CD4-positive, alpha-beta T cell treated with Interleukin-17A for 1 hour (primary cell): ENCODE data around the gene UBAP1L.
"Not testable (repeated sequence)": the region's sequence is repeated elsewhere in the genome, so short reads cannot be mapped to it uniquely, and the experiment has no call there.

Source experiments
- DNase-seq: peaks from one replicate; pipeline ENCODE4 v3.0.0-alpha.2; 2020

The UBAP1L gene

DNA sequence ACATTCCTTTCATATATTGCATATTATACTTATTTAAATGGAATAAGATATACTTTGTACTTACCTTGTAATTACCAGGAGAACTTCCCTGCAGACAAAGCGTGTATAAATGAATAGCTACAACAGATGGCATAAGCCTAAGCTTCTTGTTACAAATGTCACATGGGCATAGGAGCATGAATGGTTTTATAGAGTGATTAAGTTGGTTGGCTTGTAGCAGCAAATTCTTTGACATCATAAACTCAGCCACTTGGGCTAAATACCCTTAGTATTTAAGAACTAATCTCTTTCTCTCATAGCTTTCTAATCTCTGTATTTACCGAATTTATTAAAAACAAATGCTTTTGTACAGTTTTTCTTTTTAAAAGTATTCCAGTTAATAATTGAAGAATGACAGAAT, at the start of gene UBAP1L:
UBAP1L (minus strand) TSS at position 115 of the 400 bp plus-strand sequence. CDS start 8,985 bp downstream, outside the sequence.
- DNase-seq = no peak

DNA sequence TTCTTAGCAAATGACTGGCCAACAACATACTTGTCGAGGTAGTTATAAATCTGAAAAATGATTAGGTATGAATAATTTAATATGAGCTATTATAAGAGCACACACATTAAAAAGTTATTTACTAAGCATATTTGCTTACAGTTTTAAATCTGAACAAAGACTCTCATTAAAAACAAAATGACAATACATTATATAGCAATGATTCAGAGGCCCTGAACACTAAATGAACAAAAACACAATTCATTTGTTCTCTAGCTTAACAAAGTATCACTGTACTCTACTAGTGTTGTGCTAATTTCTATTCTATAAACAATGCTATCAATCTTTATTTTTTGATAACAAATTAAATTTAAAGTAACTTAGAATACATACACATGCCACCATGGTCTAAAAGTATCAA, 49.1 kb upstream of the UBAP1L start:
- DNase-seq = no peak

DNA sequence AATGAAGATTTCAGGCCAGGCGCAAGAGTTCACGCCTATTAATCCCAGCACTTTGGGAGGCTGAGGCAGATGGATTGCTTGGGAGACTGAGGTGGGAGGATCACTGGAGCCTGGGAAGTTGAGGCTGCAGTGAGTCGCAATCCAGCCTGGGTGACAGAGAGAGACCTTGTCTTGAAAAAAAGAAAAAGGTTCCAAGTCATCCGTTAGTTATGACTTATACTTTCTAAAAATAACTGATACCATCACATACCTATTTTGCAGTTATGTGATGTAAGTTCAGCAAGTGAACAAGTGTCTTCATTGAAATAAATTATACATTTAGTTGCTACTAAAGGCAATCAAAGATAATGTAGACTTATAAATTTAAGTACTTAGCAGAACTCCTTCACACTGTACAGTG, 48.0 kb upstream of the UBAP1L start:
- no peak for DNase-seq

DNA sequence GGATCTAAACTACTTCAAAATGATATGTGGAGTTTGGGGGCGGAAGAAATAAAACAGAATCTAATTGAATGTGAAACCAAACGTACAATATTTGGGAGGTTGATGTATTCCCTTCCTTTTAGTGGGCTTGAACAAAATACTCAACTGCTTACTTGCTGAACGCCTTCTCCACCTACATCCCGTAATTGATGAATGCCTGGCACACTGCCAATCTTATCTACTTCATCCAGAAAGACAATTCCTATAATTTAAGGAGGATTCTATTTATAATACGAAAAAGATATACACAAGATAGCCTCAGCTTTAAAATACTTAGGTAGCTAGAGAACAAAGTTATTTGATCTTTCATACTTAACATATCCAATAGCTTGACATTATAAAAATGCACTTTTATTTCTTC, 41.7 kb upstream of the UBAP1L start:
- no peak for DNase-seq

DNA sequence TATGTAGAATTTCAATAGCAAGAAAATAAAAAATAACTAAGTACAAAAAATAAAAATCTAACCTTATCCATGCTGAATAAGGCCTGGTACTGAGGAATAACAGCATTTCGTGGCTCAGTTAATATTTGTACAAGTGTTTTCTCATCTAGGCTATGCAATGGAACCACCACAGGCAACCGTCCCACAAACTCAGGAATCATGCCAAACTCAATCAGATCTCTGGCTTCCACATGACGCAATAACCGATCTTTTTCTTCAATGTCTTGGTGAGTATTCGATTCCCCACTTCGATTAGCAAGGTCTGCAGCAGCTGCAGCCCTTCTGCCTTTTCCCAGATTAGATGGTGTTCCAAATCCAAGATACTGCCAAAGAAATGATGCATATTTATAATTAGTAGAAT, 39.7 kb upstream of the UBAP1L start:
- DNase-seq = no peak

DNA sequence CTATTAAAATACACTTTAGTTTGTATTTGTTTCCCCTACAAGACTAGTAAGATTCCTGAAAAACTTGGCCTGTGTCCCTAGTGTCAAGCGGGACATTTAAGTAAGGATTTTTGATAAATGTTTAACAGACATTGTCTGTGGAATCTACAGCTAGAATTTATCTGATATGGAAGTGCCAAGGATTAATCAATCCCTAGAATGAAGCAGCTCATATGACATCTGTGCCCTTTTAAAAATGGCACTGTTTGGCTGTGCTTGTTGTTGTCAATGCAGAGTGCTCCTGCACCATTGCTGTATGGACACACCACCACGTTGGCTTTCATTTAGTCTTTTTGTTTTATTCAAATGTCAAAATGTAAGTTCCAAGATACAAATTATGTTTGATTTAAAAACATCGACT, 32.9 kb upstream of the UBAP1L start:
- no peak for DNase-seq

DNA sequence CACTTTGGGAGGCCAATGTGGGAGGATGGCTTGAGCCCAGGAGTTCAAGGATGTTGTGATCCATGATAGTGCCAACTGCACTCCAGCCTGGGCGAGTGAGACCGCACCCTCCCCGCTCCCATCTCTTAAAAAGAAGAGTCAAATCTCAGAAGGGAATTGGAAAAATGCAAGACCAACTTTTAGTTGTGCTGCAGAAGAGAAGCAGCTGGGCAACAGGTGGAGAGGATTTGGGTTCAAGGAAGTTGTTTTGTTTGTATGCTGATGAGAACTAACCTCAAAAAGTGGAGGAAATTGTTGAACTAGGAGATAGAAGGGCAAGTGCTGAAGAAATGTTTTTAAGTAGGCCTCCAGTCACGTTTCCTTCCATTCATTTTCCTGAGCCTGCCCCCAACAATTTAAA, 31.4 kb upstream of the UBAP1L start:
- DNase-seq = no peak

DNA sequence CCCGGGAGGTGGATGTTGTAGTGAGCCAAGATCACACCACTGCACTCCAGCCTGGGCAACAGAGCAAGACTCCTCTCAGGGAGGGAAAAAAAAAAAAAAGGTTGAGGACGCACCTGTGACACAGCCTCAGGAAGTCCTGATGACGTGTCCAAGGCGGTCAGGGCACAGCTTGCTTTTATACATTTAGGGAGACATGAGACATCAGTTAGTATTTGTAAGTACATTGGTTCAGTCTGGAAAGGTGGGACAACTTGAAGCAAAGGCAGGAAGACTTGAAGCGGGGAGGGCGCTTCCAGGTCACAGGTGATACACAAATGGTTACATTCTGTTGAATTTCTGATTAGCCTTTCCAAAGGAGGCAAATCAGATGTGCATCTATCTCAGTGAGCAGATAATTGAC, 23.6 kb upstream of the UBAP1L start:
- not testable (repeated sequence) for DNase-seq

DNA sequence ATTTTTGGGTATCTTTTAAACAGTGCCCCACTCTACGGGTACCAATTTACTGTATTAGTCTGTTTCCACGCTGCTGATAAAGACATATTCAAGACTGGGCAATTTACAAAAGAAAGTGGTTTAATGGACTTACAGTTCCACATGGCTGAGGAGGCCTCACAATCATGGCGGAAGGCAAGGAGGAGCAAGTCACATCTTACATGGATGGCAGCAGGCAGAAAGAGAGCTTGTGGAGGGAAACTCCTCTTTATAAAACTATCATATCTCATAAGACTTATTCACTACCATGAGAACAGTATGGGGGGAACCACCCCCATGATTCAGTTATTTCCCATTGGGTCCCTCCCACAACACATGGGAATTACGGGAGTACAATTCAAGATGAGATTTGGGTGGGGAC, 22.9 kb upstream of the UBAP1L start:
- not testable (repeated sequence) for DNase-seq

DNA sequence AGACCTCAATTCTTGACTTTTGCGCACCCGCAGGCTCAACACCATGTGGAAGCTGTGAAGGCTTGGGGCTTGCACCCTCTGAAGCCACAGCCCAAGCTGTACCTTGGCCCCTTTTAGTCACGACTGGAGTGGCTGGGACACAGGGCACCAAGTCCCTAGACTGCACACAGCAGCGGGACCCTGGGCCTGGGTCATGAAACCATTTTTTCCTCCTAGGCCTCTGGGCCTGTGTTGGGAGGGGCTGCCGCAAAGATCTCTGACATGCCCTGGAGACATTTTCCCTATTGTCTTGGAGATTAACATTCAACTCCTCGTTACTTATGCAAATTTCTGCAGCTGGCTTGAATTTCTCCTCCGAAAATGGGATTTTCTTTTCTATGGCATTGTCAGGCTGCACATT, 22.1 kb upstream of the UBAP1L start:
- DNase-seq = not testable (repeated sequence)

DNA sequence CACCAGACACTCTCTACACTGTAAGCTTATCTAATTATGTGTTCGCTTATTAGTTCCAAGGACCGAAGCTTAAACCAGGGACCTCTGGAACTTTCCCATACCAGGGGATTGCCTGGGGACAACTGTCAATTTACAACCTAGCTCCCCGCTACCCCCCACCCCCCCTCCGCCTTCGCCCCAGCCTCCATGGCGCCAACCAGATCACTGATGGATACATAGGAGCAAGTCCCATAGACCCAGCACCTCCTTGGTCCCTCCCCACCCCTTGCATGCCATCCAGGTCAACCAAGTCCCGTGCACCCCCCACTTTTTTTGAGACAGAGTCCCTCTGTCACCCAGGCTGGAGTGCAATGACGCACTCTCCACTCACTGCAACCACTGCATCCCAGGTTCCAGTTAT, 19.5 kb upstream of the UBAP1L start:
- DNase-seq = no peak

DNA sequence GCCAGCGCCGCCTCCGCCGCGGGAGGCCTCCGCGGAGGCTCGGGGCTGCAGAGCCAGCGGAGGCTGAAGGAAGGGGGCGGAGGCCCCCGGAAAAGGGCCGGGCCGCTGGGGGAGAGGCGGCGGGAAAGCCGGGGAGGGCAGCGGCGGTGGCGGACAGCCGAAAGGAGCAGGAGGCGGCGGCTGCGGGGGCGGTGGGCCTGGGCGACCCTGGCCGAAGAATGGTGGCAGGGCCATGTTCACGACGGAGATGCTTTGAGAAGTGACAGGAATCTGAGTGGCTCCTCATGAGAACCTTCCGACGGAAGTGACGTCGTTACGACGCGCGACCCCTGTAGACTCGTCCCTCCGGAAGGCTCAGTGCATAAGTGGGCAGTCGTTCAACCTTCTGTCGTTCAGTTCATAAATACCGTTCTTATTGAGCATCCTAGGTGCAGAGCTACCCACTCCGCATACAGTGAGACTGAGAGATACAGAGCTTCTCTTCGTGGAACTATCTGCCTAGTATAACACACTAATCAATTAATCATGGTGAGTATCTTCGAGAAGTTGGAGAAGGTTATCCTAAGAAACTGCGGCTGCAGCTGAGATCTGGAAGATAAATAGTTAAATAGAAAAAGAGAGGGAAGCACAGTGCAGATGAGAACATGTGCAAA, 18.7 kb upstream of the UBAP1L start, which contains the start of gene PDCD7:
PDCD7 (minus strand) TSS at position 261 of the 653 bp plus-strand sequence; CDS start at position 234, 27 bp downstream.
- DNase-seq = peak; percentile 89

DNA sequence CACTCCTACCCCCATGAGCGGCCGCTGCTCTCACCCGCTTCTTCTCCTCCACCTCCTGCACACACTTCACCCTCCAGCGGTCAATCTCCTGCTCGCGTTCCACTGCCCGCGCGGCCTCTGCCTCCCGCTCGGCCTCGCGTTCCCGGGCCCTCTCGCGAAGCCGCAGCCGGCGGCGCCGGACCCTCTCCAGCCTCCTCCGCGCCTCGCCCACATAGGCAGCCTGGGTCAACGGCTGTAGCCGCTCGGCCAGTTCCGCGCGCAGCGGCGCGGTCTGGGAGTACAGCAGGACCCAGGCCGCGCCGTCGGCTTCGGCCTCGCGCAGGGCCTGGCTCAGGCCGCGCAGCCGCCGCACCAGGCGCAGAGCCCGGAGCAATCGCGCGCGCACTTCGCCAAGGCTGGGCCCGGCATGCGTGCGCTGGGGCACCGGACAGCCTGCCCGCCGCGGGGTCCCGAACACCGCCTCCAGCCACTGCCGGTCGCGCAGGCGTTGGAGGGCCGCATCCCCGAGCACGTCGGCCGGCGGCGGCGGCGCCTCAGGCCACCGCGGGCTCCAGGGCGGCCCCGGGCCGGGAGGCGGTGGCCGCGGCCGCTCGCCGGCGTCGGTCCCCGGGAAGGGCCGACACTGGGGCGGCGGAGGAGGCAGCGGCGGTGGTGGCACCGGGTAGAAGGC, 18.0 kb upstream of the UBAP1L start:
- DNase-seq = no peak

DNA sequence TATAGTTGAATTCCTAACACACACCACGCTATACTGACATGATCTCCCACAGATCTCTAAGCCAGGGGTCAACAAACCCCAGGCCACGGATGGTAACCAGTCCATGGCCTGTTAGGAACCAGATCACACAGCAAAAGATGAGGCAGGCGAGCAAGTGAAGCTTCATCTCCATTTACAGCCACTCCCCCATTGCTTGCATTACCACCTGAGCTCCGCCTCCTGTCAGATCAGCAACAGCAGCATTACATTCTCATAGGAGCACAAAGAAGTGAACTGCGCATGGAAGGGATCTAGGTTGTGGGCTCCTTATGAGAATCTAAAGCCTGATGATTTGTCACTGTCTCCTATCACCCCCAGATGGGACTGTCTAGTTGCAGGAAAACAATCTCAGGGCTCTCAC, 15.9 kb upstream of the UBAP1L start:
- DNase-seq = no peak

DNA sequence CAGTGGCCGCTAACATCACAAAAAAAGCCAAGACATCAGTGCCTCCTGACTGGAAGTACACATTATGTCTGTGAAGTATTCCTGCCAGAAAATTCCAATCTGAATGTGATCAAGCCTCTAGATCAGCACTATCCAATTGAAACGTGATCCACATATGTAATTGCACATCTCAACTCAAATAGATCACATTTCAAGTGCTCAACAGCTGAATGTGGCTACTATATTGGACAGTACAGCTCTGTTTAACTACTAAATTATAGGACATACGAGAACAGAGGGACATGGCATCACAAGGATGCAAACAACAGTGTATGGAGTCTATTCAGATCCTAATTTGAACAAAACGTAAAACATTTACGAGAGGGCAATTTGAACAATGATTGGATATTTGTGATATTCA, 542 bp upstream of the UBAP1L start:
- no peak for DNase-seq

DNA sequence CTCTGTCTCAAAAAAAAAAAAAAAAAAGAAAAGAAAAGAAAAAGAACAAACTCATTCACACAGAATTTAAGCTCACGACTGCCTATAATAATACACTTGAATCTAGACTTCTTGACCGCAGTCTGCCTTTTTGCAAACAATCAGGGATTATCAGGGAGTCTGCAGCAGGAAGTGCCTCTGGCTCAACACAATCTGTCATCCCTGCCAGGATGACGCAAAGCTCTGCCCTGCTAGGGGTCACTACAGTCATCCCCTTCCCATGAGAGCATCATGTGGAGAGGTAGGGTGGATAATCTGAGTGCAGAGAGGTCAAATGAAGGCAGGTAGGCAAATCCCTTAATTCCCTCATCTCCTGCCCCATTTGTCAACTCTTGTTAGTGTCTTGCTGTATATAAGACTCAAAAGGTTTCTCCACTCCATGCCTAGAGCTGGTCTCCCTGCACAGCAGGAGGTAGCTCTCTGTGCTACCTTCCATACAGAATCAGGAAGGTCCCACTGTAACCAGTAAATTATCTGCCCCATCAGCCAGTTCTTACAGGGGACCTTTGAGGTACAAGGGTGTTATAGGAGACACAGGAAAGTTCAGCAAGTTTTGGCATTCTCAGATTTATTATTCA, 4.2 kb downstream of the UBAP1L start:
- DNase-seq = no peak

DNA sequence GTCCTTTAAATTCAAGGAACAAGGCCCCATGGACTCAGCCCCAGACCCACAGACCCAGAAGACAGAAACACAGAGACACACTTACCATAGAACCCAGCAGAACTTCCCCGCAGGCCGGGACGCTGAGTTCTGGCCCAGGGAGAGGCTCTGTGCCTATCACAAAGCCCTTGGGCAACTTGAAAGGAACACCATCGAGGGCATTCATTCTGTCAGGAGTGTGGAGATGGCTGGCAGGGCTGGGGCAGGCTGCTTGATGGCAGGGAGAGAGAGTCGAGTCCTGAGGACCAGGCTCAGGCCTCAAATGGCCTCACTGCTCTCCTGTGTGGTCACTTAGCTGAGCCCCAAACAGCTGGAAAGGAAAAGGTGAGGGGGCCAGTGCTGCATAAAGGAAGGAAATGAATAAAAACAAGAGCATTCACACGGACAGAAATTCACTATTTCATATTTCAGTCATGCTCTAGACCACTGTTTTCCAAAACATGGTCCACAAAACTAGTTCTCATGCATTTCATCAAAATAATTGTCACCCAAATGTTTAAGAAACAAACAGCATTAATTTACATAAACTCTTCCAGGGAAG, 8.9 kb downstream of the UBAP1L start:
- no peak for DNase-seq

DNA sequence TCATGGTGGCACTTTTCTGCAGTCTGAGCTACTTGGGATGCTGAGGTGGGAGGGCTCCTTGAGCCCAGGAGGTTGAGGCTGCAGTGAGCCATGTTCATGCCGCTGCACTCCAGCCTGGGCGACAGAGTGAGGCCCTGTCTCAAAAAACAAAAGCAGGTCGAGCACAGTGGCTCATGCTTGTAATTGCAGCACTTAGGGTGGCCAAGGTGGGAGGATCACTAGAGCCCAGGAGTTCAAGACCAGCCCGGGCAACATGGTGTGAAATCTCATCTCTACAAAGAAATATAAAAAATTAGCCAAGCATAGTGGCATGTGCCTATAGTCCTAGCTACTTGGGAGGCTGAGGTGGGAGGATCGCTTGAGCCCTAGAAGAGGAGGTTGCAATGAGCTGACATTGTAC, 10.0 kb downstream of the UBAP1L start:
- no peak for DNase-seq

DNA sequence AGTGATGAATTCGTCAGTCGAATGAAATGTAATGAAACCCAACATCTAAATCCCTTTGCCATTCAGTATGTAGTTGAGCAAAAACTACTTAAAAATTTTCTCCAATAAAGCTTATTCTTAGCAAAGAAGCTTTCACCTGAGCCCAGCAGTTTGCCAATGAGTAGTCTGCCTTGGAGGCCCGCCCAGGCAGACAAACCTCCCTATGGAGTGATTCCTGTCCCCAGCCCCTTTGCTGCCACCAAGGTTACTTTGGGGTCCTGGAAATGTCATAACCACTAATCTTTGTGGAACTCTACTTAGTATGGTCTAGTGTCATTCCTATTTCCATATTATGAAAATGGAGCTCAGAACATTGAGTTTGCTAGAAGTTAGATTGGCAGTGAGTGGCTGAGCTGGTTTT, 12.1 kb downstream of the UBAP1L start:
- DNase-seq = no peak

DNA sequence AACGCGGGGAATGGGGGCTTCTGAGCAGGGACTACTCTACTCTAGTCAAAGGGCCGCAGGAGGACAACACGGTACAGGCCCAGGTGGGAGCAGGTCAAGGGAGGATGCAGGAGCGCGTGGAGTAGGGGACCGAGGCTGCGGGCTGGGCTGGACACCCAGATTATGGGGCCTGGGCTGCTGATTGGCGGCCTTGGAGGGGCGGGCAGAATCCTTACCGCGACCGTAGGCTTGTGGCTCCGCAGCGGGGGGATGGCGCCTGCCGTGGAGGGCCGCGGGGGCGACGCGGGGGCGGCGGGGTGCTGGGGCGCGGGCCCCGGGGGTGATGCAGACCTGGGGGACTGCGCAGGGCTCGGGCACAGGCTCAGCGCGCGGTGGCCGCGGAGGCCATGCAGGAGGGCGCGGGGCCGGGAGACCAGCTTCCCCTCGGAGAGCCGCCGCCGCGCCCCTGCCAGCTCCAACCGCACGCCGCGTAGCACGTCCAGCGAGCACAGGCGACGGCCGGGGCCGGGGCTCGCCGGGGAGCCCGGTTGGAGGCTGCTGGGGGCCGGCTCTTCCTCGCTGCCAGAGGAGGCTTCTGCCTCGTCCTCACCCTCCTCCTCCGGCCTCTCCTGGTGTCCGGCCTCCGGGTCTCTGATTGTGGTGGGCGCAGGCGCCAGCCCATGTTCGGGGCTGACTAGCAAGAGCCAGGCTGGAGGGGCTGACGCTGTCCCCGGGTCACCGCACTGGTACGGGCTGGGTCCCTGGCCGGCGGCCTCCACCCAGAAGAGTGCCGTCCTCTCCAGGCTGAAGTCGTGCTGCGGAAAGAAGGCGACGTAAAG, 12.9 kb downstream of the UBAP1L start:
- DNase-seq = no peak

DNA sequence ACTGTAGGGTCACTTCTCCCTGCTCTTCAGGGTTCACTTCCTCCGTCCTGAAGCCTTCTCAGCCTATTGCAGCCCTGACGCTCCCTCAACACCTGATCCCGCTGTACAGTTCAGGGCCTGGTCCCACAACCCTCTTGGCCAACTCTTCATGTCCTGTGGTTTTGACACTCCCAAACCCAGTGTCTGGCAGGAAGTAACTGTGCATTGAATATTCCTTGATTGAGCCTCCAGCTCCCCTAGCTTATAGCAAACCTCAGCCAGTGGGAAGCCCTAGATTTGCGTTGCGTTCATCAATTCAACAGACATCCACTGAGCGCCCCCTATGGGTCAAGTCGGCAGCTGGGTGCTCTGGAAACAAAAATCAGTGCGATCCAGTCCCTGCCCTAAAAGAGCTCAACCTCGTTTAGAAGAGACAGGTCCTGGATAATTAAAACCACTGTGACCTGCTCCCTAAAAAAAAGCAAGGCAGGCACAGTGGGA, 13.5 kb downstream of the UBAP1L start:
- DNase-seq = peak; percentile 54

DNA sequence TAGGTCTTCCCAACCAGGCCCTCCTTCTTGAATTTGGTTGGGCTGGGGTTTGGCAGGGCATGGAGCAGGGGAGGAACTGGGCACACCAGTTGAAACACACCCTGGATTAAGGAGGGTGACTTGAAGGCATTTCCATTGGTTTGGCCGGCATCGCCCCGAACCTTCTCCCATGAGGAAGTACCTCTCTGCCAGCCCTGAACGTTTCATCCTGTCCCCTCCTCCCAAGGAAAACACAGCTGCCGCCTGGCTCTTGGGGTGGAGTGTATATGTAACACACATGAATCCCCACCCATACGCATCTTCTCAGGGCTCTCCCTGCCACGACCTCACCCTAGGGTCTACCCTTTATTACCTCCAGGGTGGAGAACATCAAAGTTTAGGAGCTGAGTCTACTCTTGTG, 14.6 kb downstream of the UBAP1L start:
- no peak for DNase-seq

DNA sequence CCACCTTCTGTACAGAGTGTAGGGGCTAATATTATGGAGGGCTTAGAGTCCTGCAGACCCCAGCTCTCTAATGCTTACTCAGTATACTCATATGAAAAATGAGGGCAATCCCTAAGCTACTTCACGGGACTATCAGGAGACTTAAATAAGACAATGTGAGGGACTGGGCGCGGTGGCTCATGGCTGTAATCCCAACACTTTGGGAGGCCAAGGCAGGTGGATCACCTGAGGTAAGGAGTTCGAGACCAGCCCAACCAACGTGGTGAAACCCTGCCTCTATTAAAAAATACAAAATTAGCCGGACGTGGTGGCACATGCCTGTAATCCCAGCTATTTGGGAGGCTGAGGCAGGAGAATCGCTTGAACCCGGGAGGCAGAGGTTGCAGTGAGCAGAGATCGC, 15.2 kb downstream of the UBAP1L start:
- DNase-seq = not testable (repeated sequence)
